NCI-H1092 treated with DMSO at 0.1 percent for 48 hours (cell line): ENCODE results near the gene ETDC.
"Not testable (repeated sequence)": the region's sequence is repeated elsewhere in the genome, so short reads cannot be mapped to it uniquely, and the experiment has no call there.

ENCODE experiments used
- DNase-seq: peaks from one replicate; lab custom pipeline; 2025; lab: John Stamatoyannopoulos, UW

Gene ETDC

GRCh38 chrX:135309430-135309923 is at the start of gene ETDC:
Gene ETDC (plus strand): TSS chrX:135309480. CDS start chrX:135309480, 0 bp downstream.
- no peak for DNase-seq

GRCh38 chrX:135260976-135261375 is 48.3 kb upstream of the ETDC start:
- DNase-seq = not testable (repeated sequence)

GRCh38 chrX:135263376-135263775 is 45.9 kb upstream of the ETDC start:
- DNase-seq = not testable (repeated sequence)

GRCh38 chrX:135264206-135264605 is 45.1 kb upstream of the ETDC start:
- no peak for DNase-seq

GRCh38 chrX:135273162-135273561 is 36.1 kb upstream of the ETDC start:
- no peak for DNase-seq

GRCh38 chrX:135275973-135276372 is 33.3 kb upstream of the ETDC start:
- DNase-seq = no peak

GRCh38 chrX:135287266-135287823 is 21.9 kb upstream of the ETDC start:
- no peak for DNase-seq

- no peak for DNase-seq
Observed at GRCh38 chrX:135295238-135295943, 13.9 kb upstream of the ETDC start.

- no peak for DNase-seq
Observed at GRCh38 chrX:135295944-135296305, 13.4 kb upstream of the ETDC start.

GRCh38 chrX:135302269-135302873 is 6.9 kb upstream of the ETDC start:
- DNase-seq = no peak

GRCh38 chrX:135304741-135305140 is 4.5 kb upstream of the ETDC start:
- no peak for DNase-seq

GRCh38 chrX:135307171-135307570 is 2.1 kb upstream of the ETDC start:
- DNase-seq = no peak

- DNase-seq = no peak
Observed at GRCh38 chrX:135308345-135308855, 880 bp upstream of the ETDC start.

- DNase-seq = no peak
Observed at GRCh38 chrX:135315864-135316263, 6.6 kb downstream of the ETDC start.

- DNase-seq = no peak
Observed at GRCh38 chrX:135324463-135324862, 15.2 kb downstream of the ETDC start.

- DNase-seq = not testable (repeated sequence)
Observed at GRCh38 chrX:135325036-135325818, 15.9 kb downstream of the ETDC start.

GRCh38 chrX:135327299-135327698 is 18.0 kb downstream of the ETDC start:
- no peak for DNase-seq

GRCh38 chrX:135328421-135329005 is 19.2 kb downstream of the ETDC start:
- DNase-seq = no peak

- DNase-seq = no peak
Observed at GRCh38 chrX:135330706-135331105, 21.4 kb downstream of the ETDC start.

- DNase-seq = no peak
Observed at GRCh38 chrX:135331525-135331924, 22.2 kb downstream of the ETDC start.

- no peak for DNase-seq
Observed at GRCh38 chrX:135340831-135341230, 31.6 kb downstream of the ETDC start.

GRCh38 chrX:135345107-135345589 is 35.9 kb downstream of the ETDC start:
- peak; percentile 76 for DNase-seq
